Hypothalamus (tissue), 51 donors: ENCODE measurements around the gene EPB41L1.

ENCODE experiments used
- DNase-seq, 51 donors: peaks; one replicate each; lab custom pipeline; 2025; lab: John Stamatoyannopoulos, UW

EPB41L1 gene

DNA sequence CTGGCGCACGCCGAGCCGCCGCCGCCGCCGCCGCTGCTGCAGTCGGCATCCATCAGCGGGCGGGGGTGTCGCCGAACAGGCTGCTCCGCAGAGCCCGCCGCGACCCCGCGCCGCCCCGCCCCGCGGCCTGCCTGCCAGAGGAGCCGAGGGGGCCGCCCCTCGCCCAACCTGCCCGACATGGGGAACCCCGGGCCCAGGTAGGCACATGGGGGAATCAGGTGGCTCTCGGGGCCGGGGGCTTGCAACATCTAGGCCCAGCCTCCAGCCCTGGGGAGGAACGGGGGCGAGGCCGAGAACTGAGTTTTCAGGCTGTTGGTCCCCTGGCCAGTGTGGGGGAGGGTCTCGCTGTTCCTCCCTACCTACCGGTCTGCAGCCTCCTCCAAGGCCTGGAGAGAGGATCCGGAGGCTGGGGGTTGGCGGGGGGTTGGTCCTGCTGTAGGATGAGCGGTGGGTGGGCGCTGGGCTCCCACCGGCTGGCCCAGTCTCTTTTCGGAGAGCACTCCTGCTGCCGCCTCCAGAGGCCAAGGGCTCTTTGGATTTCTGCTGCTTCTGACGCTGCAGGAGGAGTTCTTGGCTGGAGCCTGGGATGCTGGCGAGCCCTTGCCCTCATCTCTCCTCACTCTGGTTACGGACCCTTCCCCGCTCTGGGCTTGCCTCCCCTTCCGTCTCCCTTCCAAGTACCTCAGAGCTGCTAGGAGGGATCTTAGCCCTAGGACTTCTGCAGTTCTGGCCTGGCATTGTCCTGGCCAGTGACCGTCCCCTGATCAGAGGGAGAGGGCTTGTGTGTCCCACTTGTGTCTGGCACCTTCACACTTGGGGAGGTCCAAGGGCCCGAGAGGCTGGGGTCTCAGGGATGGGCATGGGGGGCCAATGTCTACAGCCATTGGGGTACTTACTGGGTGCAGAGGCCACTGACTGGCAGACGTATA is at the start of gene EPB41L1:
Gene EPB41L1 (plus strand): TSS at position 41 of the 929 bp plus-strand sequence. CDS start 19,038 bp downstream, outside the sequence.
- DNase-seq, result peak in 34 of 51 donors; percentile 32 to 78 (median 54)

- peak in 1 of 51 donors; percentile 33 for DNase-seq
Measured at GRCh38 chr20:36104856-36105255, 49.7 kb upstream of the EPB41L1 start.

- DNase-seq, result no peak
Measured at GRCh38 chr20:36105711-36106226, 48.8 kb upstream of the EPB41L1 start.

- DNase-seq, result no peak
Measured at GRCh38 chr20:36106606-36107005, 47.9 kb upstream of the EPB41L1 start.

DNA sequence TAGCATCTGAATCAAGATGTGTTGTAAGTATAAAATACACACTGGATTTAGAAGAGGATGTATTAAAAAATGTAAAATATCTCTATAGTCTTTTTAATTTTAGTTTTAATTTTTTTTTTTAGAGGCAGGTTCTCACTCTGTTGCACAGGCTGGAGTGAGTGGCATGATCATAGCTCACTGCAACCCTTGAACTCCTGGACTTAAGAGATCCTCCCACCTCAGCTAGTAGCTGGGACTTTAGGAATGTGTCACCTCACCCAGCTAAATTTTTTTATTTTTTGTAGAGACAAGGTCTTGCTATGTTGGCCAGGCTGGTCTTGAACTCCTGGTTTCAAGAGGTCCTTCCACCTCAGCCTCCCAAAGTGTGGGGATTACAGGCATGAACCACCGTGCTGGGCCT is 46.7 kb upstream of the EPB41L1 start:
- no peak for DNase-seq

- DNase-seq, result no peak
Measured at GRCh38 chr20:36109251-36109947, 45.1 kb upstream of the EPB41L1 start.

DNA sequence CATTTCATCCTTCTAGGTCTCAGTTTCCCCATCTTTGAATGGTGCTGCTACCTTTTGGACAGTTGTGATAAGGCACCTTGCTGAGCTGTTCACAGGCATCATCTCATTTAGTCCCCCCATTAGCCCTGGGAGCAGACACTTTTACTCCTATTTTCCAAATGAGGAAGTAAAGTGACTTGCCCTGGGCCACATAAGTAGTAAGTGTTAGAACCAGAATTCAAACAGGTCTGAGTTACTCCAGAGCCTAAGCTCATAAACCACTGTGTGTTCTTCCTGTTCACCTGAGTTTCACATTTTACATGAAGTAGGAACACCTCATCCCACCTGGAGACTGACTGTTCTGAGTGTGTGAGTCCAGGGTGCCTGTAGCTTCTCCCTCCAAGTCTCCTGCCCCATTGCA is 43.5 kb upstream of the EPB41L1 start:
- no peak for DNase-seq

DNA sequence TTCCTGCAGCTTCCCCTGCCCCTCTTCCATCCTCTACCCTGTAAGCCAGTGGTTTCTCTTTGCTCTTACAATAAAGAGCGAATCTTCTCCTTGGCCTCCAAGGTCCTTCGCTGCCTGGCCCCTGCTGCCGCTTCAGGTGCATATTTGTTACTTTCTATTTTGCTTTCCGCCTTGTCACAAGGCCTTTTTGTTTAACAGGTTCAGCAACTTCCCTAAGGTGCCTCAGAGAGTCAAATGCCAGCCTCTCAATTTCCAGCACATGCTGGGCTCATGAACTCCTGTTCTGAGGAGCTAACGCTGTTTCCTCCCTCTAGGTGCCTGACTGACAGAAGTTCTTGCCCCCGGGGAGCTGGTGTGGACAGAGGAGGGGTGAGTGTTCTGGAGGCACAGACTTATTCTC is 42.4 kb upstream of the EPB41L1 start:
- DNase-seq, result no peak

- DNase-seq, result no peak
Measured at GRCh38 chr20:36113036-36113435, 41.5 kb upstream of the EPB41L1 start.

DNA sequence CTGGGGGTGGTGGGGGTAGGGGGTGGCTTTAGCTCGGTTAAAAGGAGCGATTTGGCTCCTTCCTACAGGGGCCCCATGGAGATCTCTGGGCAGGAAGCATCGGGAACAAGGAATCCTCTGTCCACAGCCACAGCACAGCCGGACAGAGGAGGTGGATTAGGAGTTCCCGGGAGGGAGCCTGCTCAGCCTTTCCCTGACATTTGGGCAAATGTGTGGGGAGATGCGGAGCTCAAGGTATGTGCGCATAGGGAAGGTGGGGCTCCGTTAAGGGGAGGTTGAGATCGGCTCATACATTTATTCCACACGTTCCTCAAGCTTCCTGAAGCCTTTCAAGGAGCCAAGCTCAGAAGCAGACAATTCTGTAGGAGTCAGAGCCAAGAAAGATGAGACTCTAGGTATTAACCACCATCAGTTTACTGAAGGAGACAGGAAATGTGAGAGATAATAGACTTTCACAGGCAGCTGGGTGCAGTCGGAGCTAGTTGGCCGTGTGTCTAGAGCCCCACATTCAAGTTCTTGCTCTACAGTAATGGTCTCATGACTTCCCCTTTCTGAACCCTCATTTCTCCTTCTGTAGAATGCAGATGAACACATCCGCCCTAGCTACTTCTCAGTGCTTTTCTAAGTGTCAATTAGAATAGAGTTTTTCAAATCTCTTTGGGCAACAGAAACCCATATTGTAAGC is 40.8 kb upstream of the EPB41L1 start:
- DNase-seq, result peak in 3 of 51 donors; percentile 7 to 20 (median 14)

DNA sequence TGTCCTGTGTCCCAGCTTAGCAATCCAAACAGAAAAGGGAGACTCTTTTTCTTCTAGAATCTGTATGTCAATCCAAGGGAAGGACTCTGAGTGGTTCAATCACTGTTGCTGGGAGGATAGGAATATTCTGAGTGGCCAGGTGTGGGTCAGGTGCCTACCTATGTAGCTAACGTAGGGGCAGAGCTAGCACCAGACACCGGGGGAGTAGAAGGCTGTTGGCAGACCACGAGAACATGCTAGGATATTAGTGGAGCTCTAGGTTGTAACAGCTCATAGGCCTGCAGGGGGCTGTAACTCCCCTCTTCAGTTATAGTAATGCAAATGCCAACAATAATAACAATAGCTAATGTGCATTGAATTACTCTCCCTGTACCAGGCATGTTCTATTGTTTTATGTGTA is 39.8 kb upstream of the EPB41L1 start:
- no peak for DNase-seq

DNA sequence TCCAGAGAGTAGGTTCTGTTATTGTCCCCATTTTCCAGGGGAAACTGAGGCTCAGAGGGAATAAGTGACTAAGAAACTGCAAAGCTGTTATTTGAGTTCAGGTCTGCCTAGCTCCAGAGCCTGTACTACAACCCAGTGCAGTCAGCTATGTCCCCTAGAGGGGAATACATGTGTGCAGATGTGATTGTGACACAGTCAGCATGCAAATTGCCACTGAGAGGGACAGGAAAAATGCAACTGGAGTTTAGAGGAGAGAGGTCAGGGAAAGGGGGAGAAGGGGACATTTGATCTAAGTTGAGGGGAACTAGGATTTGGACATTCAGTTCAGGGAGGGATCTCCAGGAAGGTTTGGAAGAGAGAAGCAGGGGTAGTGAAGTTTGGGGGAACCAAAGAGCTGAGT is 38.6 kb upstream of the EPB41L1 start:
- DNase-seq, result no peak

- no peak for DNase-seq
Measured at GRCh38 chr20:36116807-36117441, 37.6 kb upstream of the EPB41L1 start.

- no peak for DNase-seq
Measured at GRCh38 chr20:36117638-36118037, 36.9 kb upstream of the EPB41L1 start.

- no peak for DNase-seq
Measured at GRCh38 chr20:36118371-36118770, 36.2 kb upstream of the EPB41L1 start.

DNA sequence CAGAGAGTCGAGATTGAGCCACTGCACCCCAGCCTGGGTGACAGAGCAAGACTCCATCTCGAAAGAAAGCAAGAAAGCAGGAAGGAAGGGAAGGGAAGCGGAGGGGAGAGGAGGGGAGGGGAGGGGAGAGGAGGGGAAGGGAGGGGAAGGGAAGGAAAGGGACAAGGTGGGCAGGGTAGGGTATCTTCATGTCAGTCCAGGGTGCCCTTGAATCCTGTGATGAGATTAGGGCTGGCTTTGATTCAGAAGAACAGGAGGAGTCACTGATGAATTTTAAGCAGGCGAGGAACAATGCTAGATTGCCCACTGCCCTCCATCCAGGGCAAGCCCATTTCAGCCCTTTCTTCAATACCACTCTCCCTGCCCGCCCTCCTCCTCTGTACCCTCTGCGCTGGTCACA is 35.0 kb upstream of the EPB41L1 start:
- no peak for DNase-seq

DNA sequence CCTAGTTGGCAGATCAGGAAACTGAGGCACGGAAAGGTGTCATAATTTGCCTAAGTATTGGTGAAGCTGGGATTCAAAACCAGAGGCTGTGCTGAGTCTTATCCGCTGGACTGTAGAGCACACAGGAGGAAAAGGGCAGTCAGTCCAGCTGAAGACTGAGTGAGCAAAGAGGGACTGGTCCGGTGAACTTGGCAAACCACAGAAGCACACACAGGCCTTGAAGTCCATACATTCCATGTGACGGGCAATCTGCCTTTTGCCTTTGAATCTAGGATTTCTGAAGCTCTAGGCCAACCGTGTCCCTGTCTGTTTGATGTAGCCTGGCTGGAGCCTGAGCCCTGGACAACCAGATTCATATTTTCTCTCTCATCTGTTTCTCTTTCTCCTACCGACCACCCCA is 34.3 kb upstream of the EPB41L1 start:
- no peak for DNase-seq

DNA sequence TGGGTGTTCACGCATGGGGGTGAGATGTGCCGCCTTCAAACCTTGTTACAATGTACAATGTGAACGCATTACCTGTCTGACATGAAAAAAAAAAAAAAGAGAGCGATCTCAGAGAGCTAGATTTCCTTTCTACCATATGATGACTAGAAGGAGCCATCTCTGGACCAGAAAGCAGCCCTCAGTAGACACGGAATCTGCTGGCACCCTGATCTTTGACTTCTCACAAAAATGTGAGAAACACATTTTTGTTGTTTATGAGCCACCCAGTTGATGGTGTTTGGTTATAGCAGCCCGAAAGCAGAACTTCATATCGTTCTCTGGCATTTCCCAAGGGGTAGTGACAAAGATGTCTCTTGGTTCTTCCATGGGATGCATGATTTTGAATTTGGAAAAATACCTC is 33.5 kb upstream of the EPB41L1 start:
- no peak for DNase-seq

GRCh38 chr20:36121981-36122930 is 32.3 kb upstream of the EPB41L1 start:
- no peak for DNase-seq
